Mesodermal cell (in vitro differentiated cells): ENCODE measurements around the gene RGL4.

Source experiments
- H3K27ac ChIP-seq: 2 replicates; pipeline ENCODE4 v1.7.0; 2013; ENCODE audit warnings: mild to moderate bottlenecking, low read depth, low read length, moderate library complexity; ENCODE audit not compliant: severe bottlenecking
- H3K36me3 ChIP-seq: 2 replicates; pipeline ENCODE4 v1.7.1; 2013; ENCODE audit warnings: mild to moderate bottlenecking, low read length, moderate library complexity; ENCODE audit not compliant: control insufficient read depth, insufficient read depth
- H3K4me1 ChIP-seq: one replicate; pipeline ENCODE4 v1.7.1; 2013; ENCODE audit warnings: mild to moderate bottlenecking, low read length; ENCODE audit not compliant: insufficient read depth, control insufficient read depth, poor library complexity, severe bottlenecking
- H3K4me3 ChIP-seq: 2 replicates; pipeline ENCODE4 v1.7.0; 2013; ENCODE audit warnings: low read length, control low read depth, mild to moderate bottlenecking; ENCODE audit not compliant: insufficient read depth, poor library complexity, severe bottlenecking; ENCODE audit errors: extremely low read depth
- H3K9me3 ChIP-seq: 2 replicates; pipeline ENCODE4 v1.7.1; 2013; ENCODE audit warnings: mild to moderate bottlenecking, low read length, moderate library complexity; ENCODE audit not compliant: control insufficient read depth
- WGBS, 2 experiments: methylation state at CpG; one replicate each; pipeline ENCODE4 v1.1.5; 2013; ENCODE audit warnings: missing lambda C conversion rate in 2 of 2; ENCODE audit not compliant: insufficient coverage in 2 of 2; 5-methylcytosine and 5-hydroxymethylcytosine counted together

The RGL4 gene

GRCh38 chr22:23681026-23681809 is 9.6 kb upstream of the RGL4 start:
- Histone ChIP-seq H3K4me1 (peaks cover 11% of the 10 kb centered on the region), H3K4me3 (no peak overlapping the region), H3K36me3 (peaks cover 20% of the 10 kb centered on the region), H3K27ac (no peak overlapping the region), H3K9me3 (no peaks in the 10 kb centered on the region)
- WGBS, 2 experiments: 97% methylated on average over 4 to 5 of the region's 5 CpGs

DNA sequence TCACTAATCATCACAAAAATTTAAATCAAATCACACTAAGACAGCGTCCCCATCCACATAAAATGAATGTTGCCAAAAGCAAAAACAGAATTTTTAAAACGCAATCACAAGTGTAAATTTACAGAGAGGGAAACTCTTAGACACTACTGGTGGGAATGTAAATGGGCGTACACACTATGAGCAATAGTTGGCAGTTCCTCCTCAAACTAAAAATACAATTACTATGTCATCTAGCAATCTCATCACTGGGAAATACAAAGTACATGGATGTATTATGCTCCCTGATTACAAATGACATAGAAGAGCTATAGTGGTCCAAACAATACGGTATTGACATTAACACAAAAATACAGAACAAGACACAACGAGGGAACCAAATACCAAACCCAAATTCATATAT is 8.7 kb upstream of the RGL4 start:
- H3K36me3 ChIP-seq: peaks cover 22% of the 10 kb centered on the region
- H3K9me3 ChIP-seq: no peaks in the 10 kb centered on the region
- 70% methylated on average over 2 of the region's 5 CpGs; no CpG with 5 or more reads in 1 of the 2 experiments for WGBS, 2 experiments
- peaks cover 11% of the 10 kb centered on the region for H3K4me1 ChIP-seq
- H3K4me3 ChIP-seq: no peak overlapping the region
- no peak overlapping the region for H3K27ac ChIP-seq

- Histone ChIP-seq H3K4me1 (peaks cover 11% of the 10 kb centered on the region), H3K4me3 (no peak overlapping the region), H3K9me3 (no peaks in the 10 kb centered on the region), H3K27ac (no peak overlapping the region), H3K36me3 (peaks cover 22% of the 10 kb centered on the region)
- WGBS, 2 experiments: 72 to 100% methylated on average over 1 to 4 of the region's 4 CpGs
Observed at GRCh38 chr22:23682827-23683355, 7.9 kb upstream of the RGL4 start.

DNA sequence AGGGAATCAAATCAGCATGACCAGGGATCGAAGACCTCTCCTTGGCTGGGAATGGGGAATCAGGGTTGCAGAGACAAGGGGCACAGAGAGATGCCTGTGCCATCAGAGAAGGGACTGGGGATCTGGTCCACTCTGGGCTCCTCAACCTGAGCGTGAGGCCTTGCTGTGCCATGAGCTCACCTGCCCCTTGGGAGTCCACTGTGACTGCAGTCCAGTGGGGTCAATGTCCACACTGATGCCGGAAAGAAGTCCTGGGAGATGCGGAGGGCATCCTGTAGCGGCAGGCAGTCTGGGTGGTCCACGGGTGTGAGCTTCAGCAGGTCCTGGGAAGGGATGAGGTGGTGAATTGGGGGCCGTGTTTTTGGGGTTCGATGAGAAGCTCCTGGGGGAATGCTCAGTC is 7.3 kb upstream of the RGL4 start:
- 100% methylated on average over 5 of the region's 8 CpGs; no CpG with 5 or more reads in 1 of the 2 experiments for WGBS, 2 experiments
- Histone ChIP-seq H3K4me3 (no peak overlapping the region), H3K9me3 (no peaks in the 10 kb centered on the region), H3K27ac (no peak overlapping the region), H3K36me3 (peaks cover 22% of the 10 kb centered on the region), H3K4me1 (peaks cover 11% of the 10 kb centered on the region)

DNA sequence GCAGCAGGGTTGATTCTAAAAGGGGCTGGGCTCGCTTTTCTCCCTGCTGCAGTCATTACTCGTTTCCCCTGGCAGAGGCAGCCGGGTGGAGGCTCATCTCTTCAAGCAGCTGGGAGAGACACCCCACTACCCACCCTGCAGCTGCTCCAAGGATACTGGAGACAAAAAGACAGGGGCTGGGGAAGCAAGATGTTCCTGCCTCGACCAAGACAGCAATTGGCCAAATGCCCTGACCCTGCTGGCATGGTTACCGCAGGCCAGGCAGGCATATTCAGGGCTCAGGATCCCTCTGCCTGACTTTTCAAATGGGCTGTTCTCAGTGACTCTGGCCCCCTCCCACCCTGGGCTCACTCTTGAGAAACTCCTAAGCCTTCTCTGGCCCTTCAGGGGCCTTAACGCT is 6.8 kb upstream of the RGL4 start:
- H3K27ac ChIP-seq: no peak overlapping the region
- H3K4me3 ChIP-seq: no peak overlapping the region
- H3K9me3 ChIP-seq: no peaks in the 10 kb centered on the region
- H3K4me1 ChIP-seq: peaks cover 11% of the 10 kb centered on the region
- peaks cover 22% of the 10 kb centered on the region for H3K36me3 ChIP-seq
- 100% methylated on average over 1 of the region's 6 CpGs; no CpG with 5 or more reads in 1 of the 2 experiments for WGBS, 2 experiments

DNA sequence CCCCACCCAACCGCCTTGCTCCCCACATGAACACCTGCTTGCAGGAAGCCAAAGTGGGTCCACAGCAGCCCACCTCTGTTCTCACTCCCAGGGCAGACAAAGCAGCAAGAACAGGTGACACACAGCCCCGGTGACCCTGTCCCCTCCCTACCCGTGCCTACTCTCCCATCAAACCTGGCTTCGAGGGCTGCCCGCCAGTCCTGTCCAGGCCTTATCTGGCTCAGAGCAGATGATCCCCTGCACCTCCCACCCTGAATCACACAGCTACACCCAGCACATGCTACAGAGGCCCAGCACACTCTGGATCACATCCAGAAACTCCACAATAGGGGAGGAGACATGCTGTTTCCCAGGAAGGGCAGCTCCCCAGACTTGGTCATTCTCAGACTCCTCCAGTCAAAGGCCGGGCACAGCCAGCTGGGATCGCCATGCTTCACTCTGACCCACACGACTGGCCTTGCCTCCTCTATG is 6.2 kb upstream of the RGL4 start:
- Histone ChIP-seq H3K9me3 (no peaks in the 10 kb centered on the region), H3K36me3 (peaks cover 22% of the 10 kb centered on the region), H3K4me1 (peaks cover 11% of the 10 kb centered on the region), H3K27ac (no peak overlapping the region), H3K4me3 (no peak overlapping the region)
- no CpG with 5 or more reads among the region's 8 CpGs for WGBS, 2 experiments

GRCh38 chr22:23685205-23685784 is 5.5 kb upstream of the RGL4 start:
- H3K36me3 ChIP-seq: peaks cover 27% of the 10 kb centered on the region
- peaks cover 11% of the 10 kb centered on the region for H3K4me1 ChIP-seq
- H3K4me3 ChIP-seq: no peak overlapping the region
- 97 to 100% methylated on average over 3 to 4 of the region's 5 CpGs for WGBS, 2 experiments
- H3K9me3 ChIP-seq: no peaks in the 10 kb centered on the region
- H3K27ac ChIP-seq: no peak overlapping the region

GRCh38 chr22:23686416-23687024 is 4.3 kb upstream of the RGL4 start:
- no peak overlapping the region for H3K4me3 ChIP-seq
- H3K27ac ChIP-seq: no peak overlapping the region
- 77 to 96% methylated on average over 4 to 5 of the region's 7 CpGs for WGBS, 2 experiments
- no peaks in the 10 kb centered on the region for H3K9me3 ChIP-seq
- peaks cover 28% of the 10 kb centered on the region for H3K36me3 ChIP-seq
- peaks cover 11% of the 10 kb centered on the region for H3K4me1 ChIP-seq

- Histone ChIP-seq H3K27ac (no peak overlapping the region), H3K9me3 (no peaks in the 10 kb centered on the region), H3K36me3 (peaks cover 26% of the 10 kb centered on the region), H3K4me1 (peaks cover 7% of the 10 kb centered on the region), H3K4me3 (no peak overlapping the region)
- WGBS, 2 experiments: 92 to 97% methylated on average over 10 of the region's 10 CpGs
Observed at GRCh38 chr22:23688121-23688520, 2.7 kb upstream of the RGL4 start.

DNA sequence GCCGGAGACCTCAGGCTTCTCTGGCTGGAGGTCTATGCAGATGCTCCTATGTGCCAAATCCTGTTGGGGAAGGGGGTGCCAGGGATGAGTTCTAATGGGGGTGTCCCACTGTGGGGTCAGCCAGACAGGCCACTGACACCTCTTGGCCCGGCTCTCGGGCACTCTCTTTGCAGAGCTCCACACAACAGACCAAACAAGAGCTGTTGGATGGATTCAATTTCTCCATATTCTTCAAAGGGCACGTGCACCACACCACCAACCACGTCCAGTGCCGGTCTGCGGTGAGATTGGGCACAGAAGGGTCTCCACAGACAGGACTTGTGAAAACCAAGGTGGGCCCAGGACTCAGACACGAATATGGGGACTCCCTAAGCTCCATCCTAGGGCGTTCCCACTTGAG is 2.2 kb upstream of the RGL4 start:
- peaks cover 6% of the 10 kb centered on the region for H3K4me1 ChIP-seq
- peaks cover 29% of the 10 kb centered on the region for H3K36me3 ChIP-seq
- H3K9me3 ChIP-seq: no peaks in the 10 kb centered on the region
- H3K4me3 ChIP-seq: no peak overlapping the region
- no peak overlapping the region for H3K27ac ChIP-seq
- 91 to 94% methylated on average over 7 to 9 of the region's 9 CpGs for WGBS, 2 experiments
